NOMO-1 treated with dmso at 0.1 percent for 144 hours (cell line): ENCODE results near the gene KRT27.
A peak's percentile ranks its signal among the peaks of the same experiment; 100 is the strongest.
"Not testable (repeated sequence)": the region's sequence is repeated elsewhere in the genome, so short reads cannot be mapped to it uniquely, and the experiment has no call there.

ENCODE experiments used
- DNase-seq: peaks from one replicate; lab custom pipeline; 2025; ENCODE audit not compliant: unreplicated experiment; lab: John Stamatoyannopoulos, UW

Gene KRT27

DNA sequence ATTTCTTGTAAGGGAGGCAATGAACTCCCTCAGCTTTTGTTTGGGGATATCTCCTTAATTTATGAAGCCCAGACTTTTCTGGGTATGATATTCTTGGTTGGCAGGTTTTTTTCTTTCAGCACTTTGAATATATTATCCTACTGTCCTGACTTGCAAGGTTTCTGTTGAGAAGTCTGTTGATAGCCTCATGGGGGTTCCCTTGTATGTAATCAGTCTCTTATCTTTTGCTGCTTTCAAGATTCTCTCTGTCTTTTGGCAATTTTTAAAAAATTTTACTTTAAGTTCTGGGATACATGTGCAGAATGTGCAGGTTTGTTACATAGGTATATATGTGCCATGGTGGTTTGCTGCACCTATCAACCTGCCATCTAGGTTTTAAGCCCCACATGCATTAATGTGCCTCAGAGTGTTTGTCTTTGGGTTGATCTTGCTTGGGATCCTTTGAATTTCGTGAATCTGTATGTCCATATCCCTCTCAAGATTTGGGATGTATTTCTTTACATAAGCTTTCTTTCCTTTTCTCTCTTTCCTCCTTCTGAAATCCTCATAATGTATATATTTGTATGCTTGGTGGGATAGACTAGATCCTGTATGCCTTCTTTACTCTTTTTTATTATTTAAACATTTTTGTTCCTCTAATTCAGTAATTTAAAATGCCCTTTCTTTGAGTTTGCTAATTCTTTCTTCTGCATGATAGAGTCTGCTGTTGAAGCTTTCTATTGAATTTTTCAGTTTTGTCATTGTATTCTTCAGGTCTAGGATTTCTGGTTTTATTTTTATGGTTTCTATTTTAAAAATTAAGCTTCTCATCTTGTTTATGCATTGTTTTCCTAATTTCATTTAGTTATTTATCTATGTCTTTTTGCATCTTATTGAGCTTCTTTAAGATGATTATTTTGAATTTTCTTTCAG is 22.0 kb downstream of the KRT27 start:
- DNase-seq: no peak

DNA sequence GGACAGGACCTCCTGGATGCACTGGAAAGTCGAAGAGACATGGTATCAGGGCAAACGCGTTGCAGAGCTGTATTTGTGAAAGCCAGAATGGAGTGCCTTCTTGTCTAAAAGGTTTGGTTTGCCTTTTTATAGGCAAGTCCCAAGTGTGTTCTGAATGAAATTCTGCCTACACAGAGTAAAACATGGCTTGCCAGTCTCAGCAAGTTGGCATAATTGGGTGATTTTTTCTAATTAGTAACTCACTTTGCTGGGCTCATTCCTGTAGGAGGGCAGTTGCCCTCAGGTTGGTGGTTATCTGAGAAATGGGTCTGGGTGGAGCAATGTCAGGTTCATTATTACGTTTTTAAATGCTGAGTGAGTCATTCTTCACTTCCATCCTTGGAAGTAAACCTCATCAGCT is 27.1 kb downstream of the KRT27 start, which contains the start of gene KRT25:
TSS of gene KRT25 (minus strand) at position 101 of the 400 bp plus-strand sequence. CDS start at position 41, 60 bp downstream.
- DNase-seq: no peak

DNA sequence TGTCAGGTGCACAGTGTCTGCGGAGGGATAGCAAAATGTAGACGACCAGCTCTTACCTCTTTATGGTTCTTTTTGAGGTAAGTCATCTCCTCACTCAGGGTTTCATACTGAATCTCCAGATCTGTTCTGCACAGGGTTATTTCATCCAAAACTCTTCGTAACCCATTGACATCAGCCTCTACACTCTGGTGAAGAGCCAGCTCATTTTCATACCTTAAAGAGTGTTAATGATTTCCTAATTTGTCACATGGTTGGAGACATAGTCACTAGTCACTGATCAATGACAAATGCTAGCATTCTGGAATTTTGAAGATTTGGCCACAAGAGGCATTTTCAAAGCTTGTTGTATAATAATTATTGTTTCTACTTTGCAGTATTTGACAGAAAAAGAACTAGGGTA is 28.5 kb downstream of the KRT27 start:
- no peak for DNase-seq

DNA sequence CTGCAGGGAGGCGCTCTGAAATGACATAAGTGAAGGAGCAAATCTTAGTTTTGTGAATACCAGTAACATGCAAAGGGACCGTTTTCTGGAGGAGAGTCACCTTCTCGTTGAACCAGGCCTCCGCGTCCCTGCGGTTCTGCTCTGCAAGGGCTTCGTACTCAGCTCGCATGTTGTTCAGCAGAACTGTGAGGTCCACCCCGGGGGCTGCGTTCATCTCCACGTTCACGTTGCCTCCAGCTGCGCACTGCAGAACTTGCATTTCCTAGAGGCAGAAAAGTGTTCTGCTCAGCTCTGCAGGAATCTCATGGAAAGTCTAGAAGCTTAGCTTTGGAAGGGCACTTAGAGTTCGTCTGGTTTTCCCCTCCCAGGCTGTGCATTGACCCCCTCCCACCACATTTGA is 31.3 kb downstream of the KRT27 start:
- no peak for DNase-seq

DNA sequence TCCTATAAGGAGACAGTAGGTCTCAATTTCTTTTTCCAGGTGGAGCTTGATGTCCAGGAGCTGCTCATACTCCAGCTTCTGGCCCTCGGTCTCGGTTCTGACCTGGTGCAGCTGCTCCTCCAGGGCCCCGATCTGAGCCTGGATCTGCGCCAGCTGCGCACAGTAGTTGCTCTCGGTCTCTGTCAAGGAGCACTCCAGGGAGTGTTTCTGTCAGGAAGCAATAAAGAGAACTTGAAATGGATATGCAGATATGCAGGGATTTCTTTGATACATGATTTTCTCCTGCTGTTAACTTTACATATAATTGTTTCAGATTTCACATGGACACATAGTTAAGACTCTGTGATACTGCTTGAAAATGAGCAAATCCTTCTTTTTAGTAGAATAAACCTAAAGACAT is 32.0 kb downstream of the KRT27 start:
- no peak for DNase-seq

DNA sequence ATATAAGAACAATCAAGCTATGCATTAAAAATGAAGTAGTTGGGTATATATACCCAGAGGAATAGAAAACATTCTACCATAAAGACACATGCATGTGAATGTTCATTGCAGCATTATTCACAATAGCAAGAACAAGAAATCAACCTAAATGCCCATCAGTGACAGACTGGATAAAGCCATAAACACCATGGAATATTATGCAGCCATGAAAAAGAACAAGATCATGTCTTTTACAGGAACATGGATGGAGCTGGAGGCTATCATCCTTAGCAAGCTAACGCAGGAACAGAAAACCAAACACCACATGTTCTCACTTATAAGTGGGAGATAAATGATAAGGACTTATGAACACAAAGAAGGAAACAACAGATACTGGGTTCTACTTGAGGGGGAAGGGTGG is 33.7 kb downstream of the KRT27 start:
- not testable (repeated sequence) for DNase-seq

DNA sequence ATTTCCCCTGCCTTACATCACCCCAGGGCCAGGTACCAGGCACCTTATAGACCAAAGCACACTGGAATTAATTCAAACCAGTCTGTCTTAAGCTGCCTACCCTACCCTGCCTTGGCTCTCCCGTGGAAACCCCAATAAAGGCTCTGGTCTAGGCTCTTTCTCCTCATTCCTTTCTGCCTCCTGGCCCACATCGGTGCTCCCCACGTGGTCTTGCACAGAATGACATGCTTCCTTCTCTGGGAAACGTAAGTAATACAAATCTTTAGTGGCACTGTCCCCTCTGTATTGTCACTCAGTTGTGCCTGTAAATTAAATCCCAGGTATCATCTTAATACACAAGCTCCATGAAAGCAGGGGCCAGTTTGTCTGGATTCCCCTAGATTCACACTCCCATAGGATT is 43.8 kb downstream of the KRT27 start:
- DNase-seq: no peak

DNA sequence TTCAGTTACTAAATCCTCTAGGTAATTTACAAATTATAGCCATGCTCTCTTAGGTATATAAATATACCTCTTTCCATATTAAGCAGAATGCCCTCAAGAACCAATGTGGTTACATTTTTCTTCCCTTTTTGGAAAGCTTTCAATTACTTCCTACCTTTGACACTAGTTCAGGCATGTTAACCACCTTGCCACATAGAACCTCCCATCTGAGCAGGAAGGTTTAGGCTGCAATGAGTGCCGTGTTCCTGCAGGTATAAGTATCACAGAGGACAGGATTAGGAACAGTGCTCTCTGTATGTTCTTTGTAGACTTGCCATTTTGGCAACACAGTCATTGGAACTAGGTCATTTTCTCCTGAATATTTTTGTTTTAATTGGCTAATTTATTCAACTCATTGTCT is 47.3 kb downstream of the KRT27 start:
- DNase-seq: no peak

DNA sequence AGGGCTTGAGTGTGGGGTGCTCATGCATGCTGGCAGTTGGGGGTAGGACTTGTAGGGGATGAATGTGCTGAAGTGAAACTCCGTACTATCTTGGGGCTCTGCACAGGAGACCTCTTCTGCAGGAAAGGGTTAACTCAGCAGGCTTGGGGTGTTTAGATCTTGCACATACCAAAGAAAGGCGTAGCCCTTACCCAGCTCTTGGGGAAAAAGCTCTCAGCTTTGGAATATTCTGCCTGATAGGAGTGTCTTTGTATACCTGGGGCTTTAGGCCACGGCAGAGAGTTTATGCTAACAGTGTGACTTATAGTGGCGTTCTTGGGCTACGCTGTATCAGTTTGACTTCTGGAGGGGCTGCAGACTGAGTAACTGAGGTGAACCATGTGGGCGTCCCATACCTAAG is 48.3 kb downstream of the KRT27 start:
- DNase-seq: no peak

DNA sequence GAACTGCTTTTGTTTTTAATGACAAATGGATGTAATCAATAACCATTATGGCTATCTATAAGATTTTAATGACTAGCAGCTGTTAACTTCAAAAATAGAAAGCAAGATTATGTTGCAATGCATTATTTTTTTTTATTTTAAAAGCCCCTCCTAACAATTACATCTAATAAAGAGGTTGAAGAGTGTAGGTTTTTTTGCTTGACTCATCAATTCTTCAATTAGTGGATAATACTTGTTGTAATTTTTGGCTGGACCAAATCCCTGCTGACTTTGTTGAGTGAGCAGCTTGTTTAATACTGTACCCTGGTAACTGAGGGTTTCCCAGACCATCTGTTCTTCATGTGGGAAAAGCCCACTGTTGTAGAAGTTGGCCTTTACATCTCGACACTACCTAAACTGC is 51.4 kb downstream of the KRT27 start:
- DNase-seq: no peak

DNA sequence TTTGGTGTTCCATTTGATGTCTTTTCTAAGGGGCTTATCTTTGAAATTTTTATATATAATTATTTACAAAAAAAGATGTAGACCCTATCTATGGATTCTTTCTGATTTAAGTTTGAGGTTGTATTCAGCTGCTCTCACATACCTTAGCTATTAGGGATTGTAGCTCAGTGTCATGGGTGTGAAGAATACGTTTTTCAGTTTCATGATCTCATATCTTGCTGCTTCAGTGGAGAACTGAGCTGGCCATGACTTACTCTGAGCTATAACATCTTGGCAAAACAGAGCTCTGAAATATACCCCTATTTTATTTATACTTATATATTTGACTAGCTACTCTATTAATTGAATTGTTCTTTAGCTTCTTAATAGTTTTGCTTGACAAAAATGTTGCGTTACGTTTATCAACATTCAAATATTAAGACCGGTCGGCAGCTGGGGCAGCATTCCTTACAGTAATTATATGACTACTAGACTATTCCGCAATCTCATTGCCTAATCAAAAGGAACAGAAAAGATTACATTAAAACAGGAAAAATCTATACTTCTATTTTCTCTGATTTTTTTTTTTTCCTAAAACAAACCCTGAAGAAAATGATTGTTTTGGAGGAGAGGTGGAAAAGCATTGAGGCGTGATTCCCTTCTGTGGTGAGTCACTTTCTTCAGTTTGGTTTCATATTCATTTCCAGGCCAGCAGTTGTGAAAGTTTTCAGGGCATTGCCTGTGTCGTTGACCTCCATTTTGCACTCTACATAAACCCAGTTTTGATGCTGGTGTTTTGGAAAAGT is 54.7 kb downstream of the KRT27 start:
- DNase-seq: peak; percentile 12

DNA sequence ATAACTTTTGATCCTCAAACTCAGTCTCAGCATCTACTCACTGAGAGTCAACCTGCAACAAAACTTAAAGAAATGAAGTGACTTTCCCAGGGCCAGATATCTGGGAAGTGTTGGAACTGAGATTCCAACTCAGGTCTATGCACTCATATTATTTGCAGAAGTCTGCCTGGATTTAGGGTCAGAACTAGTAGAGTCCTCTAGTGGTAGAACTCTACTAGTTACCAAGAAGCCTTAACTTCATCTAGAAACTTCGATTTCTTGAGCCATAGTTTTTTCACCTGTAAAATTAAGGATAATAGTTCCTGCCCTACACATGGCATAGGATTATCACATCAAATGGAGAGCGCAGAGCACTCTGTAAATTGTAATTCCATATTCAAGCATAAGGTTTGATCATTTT is 55.4 kb downstream of the KRT27 start:
- no peak for DNase-seq
